Right atrium auricular region (tissue), 2 donors: Measurements from ENCODE around the gene SHC4. TPM values are rescaled to one million over a fixed set of nuclear protein-coding genes. Genes with fewer than 3 reads are reported as not detected.
"Not testable (repeated sequence)": the region's sequence is repeated elsewhere in the genome, so short reads cannot be mapped to it uniquely, and the experiment has no call there.

ENCODE experiments used
- DNase-seq: peaks from one replicate; pipeline ENCODE4 v3.0.0-alpha.2; 2019; ENCODE audit warnings: low spot score
- H3K27ac ChIP-seq, 2 donors: fragments of 200-600 bp; sonication (generic); 1 replicate in 1 of 2; 2 replicates in 1 of 2; pipeline ENCODE4 v1.5.1; 2016 to 2019
- H3K27me3 ChIP-seq, 2 donors: fragments of 200-600 bp; sonication (generic); one replicate each; pipeline versions ENCODE4 v1.5.1 to v1.6.0; 2017 to 2019
- H3K36me3 ChIP-seq: fragments of 200-600 bp; sonication (generic); one replicate; pipeline ENCODE4 v1.5.1; 2016
- H3K4me1 ChIP-seq, 2 donors: fragments of 200-600 bp; sonication (generic); one replicate each; pipeline versions ENCODE4 v1.5.1 to v1.6.0; 2017 to 2019
- H3K4me3 ChIP-seq, 2 donors: fragments of 200-600 bp; sonication (generic); 1 replicate in 1 of 2; 2 replicates in 1 of 2; pipeline ENCODE4 v1.5.1; 2017 to 2019; ENCODE audit warnings: mild to moderate bottlenecking in 1 of 2, moderate library complexity in 1 of 2
- H3K9me3 ChIP-seq, 2 donors: fragments of 200-600 bp; sonication (generic); one replicate each; pipeline ENCODE4 v1.5.1; 2019
- CTCF ChIP-seq, 2 donors: fragments of 200-600 bp; sonication (generic); IDR thresholded peaks; one replicate each; pipeline ENCODE4 v1.5.1; 2019; ENCODE audit warnings: antibody characterized with exemption in 2 of 2
- total RNA-seq, 2 donors: library from RNA; depleted of rRNA; stranded (reverse); fragments of >200 nt; gene quantifications; one replicate each; pipeline ENCODE4 v1.1.0, GENCODE V29; 2016

The SHC4 gene
- total RNA-seq, 2 donors from 2014 or later = 4.9 to 5.3 TPM

- Histone ChIP-seq H3K9me3 (no peaks in the 10 kb centered on the region), H3K27me3 (no peaks in the 10 kb centered on the region), H3K27ac (no peak overlapping the region), H3K36me3 (no peaks in the 10 kb centered on the region), H3K4me3 (no peak overlapping the region), H3K4me1 (no peaks in the 10 kb centered on the region)
- no peak for DNase-seq
- TF ChIP-seq CTCF (IDR thresholded peaks at IDR 0.05) = no peak
Measured at GRCh38 chr15:48916721-48917120, 47.0 kb downstream of the SHC4 start.

GRCh38 chr15:48915861-48916260, 47.9 kb downstream of the SHC4 start:
- Histone ChIP-seq H3K9me3 (no peaks in the 10 kb centered on the region), H3K4me1 (no peaks in the 10 kb centered on the region), H3K27me3 (no peaks in the 10 kb centered on the region), H3K4me3 (no peak overlapping the region), H3K27ac (no peak overlapping the region), H3K36me3 (no peaks in the 10 kb centered on the region)
- no peak for TF ChIP-seq CTCF (IDR thresholded peaks at IDR 0.05)
- DNase-seq = no peak

- H3K4me1 ChIP-seq = no peaks in the 10 kb centered on the region
- H3K4me3 ChIP-seq = no peak overlapping the region
- H3K36me3 ChIP-seq = no peaks in the 10 kb centered on the region
- no peaks in the 10 kb centered on the region for H3K27me3 ChIP-seq
- DNase-seq = no peak
- no peak for TF ChIP-seq CTCF (IDR thresholded peaks at IDR 0.05)
- H3K27ac ChIP-seq = no peak overlapping the region
- no peaks in the 10 kb centered on the region for H3K9me3 ChIP-seq
Measured at GRCh38 chr15:48914717-48915116, 49.0 kb downstream of the SHC4 start.

GRCh38 chr15:48913141-48913540, 50.6 kb downstream of the SHC4 start:
- H3K27me3 ChIP-seq = no peaks in the 10 kb centered on the region
- no peak overlapping the region for H3K27ac ChIP-seq
- TF ChIP-seq CTCF (IDR thresholded peaks at IDR 0.05) = no peak
- H3K9me3 ChIP-seq = no peaks in the 10 kb centered on the region
- no peaks in the 10 kb centered on the region for H3K4me1 ChIP-seq
- H3K4me3 ChIP-seq = no peak overlapping the region
- no peak for DNase-seq
- H3K36me3 ChIP-seq = no peaks in the 10 kb centered on the region

- not testable (repeated sequence) for H3K4me3 ChIP-seq, H3K36me3 ChIP-seq, H3K27ac ChIP-seq, H3K27me3 ChIP-seq, H3K9me3 ChIP-seq, DNase-seq, H3K4me1 ChIP-seq
Measured at GRCh38 chr15:48910554-48910953, 53.2 kb downstream of the SHC4 start.

GRCh38 chr15:48909313-48909712, 54.4 kb downstream of the SHC4 start:
- not testable (repeated sequence) for H3K4me1 ChIP-seq, H3K9me3 ChIP-seq, H3K36me3 ChIP-seq, DNase-seq, H3K27ac ChIP-seq, H3K27me3 ChIP-seq, H3K4me3 ChIP-seq

GRCh38 chr15:48905847-48906246, 57.9 kb downstream of the SHC4 start:
- no peak for TF ChIP-seq CTCF (IDR thresholded peaks at IDR 0.05)
- Histone ChIP-seq H3K4me3 (no peak overlapping the region), H3K9me3 (no peaks in the 10 kb centered on the region), H3K27me3 (no peaks in the 10 kb centered on the region), H3K36me3 (no peaks in the 10 kb centered on the region), H3K27ac (no peak overlapping the region), H3K4me1 (no peaks in the 10 kb centered on the region)
- DNase-seq = no peak
